NCI-H2227 (cell line): ENCODE results near the gene VAMP4.

Experiments
- DNase-seq: peaks from one replicate; lab custom pipeline; 2025; ENCODE audit not compliant: unreplicated experiment; lab: John Stamatoyannopoulos, UW

VAMP4 gene

DNA sequence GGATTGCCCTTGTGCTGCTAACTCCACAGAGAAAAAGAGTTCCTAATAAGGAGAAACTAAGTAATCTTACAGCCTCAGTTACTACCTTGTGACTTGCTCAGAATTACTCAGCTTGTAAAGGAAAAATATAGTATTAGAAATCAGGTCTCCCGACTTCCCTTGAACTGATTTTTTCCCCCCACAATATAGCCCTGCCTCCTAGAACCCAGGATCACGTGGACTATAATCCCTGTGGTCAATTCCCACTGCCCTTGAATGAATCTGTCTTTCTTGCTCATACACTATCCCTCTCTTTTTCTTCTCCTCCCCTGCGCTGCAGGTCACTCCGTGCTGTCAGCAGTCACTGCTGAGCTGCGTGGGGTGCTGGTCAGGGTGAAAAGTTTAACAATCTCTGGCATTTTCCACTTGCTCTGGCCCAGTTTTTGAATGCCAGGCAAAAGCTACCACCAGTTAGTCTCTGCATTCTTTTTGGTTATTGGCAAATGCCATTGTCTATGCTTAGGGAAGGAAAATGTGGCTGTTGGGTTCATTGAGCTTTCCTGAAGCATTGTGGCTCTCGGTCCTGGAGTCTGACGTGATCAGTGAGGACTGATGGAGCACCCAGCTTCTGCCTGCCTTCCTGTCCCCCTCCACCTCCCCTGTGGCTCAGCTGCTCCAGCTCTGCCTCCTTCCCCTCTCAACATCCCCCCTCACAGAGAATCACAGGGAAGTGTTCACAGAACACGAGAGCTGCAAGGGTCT, 87.5 kb downstream of the VAMP4 start:
- no peak for DNase-seq

DNA sequence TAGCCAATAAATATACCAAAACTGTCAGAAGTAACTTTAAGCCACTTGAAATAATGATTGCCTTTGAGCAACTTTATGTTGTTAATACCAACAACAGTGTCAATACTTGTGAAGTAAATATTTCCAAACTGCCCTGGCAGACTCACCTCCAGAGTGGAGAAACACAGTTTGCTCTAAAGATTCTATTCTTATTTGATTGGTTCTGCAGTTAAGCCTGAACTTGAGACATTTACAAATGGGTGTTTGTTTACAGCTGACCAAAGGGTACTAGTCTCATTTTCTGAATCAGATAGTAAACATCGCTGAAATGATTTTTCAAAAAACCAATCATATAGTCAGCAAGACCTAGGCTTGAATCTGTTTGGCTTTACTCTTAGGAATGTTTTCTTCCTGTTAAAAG, 88.1 kb downstream of the VAMP4 start:
- DNase-seq = no peak

DNA sequence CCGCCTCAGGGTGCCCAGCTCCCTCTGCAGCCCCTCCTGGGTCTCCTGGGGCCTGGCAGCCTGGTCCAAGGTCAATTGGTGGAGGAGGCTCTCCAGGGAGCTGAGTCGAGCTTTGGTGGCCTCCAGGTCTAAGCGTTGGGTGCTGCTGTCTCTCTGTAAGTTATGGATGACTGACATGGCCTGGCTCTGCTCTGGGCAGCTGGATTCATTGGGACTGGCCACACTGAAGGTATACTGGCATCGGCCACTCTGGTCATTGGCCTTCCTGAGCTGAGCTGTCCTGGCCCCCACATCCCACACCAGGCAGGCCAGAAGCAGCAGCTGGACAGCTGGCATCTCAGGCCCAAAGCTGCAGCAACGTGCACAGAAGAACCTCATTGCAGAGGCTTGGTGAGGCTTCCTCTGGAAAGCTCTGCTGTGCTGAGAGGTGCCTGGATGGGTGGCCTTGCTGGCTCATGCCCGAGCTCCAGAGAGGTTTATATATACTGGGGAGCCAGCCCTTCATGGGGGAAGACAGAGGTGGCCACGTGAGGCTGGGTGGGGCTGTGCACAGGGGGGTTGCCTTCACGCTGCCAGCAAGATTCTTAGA, 89.5 kb downstream of the VAMP4 start, which contains the start of gene MYOC:
TSS of gene MYOC (minus strand) at position 455 of the 589 bp plus-strand sequence. CDS start at position 378, 77 bp downstream.
- DNase-seq = no peak
